Endothelial cell (in vitro differentiated cells): Measurements from ENCODE around the gene SCAPER. TPM values are rescaled to one million over a fixed set of nuclear protein-coding genes. Genes with fewer than 3 reads are reported as not detected.

Experiments
- DNase-seq: peaks from one replicate; pipeline ENCODE4 v3.0.0; 2021; ENCODE audit warnings: low spot score
- H3K27ac Mint-ChIP-seq: one replicate; pipeline ENCODE4 v1.8.0; 2021; ENCODE audit warnings: mixed read lengths, inconsistent platforms; ENCODE audit not compliant: unreplicated experiment
- H3K27me3 Mint-ChIP-seq: one replicate; pipeline ENCODE4 v1.8.0; 2021; ENCODE audit warnings: mild to moderate bottlenecking, moderate library complexity, mixed read lengths, inconsistent platforms; ENCODE audit not compliant: unreplicated experiment
- H3K36me3 Mint-ChIP-seq: one replicate; pipeline ENCODE4 v1.8.0; 2021; ENCODE audit warnings: mild to moderate bottlenecking, low read depth, mixed read lengths, inconsistent platforms; ENCODE audit not compliant: unreplicated experiment
- H3K4me1 Mint-ChIP-seq: one replicate; pipeline ENCODE4 v1.8.0; 2021; ENCODE audit warnings: mild to moderate bottlenecking, mixed read lengths, inconsistent platforms; ENCODE audit not compliant: unreplicated experiment
- H3K4me3 Mint-ChIP-seq: one replicate; pipeline ENCODE4 v1.8.0; 2021; ENCODE audit warnings: mild to moderate bottlenecking, mixed read lengths, inconsistent platforms; ENCODE audit not compliant: unreplicated experiment
- H3K9me3 Mint-ChIP-seq: one replicate; pipeline ENCODE4 v1.8.0; 2021; ENCODE audit warnings: mixed read lengths, inconsistent platforms; ENCODE audit not compliant: unreplicated experiment
- total RNA-seq: library from RNA; stranded (reverse); fragmentation: NEBNext Ultra II Directional; extraction: Animal tissue kit (Norgen Biotek cat#: 25700); gene quantifications from one replicate; pipeline ENCODE4 v1.2.1, GENCODE V29; 2021; ENCODE audit not compliant: unreplicated experiment
- TF ChIP-seq, protein P1 (sequence below): fragments of 200-600 bp; sonication (generic); IDR thresholded peaks from one replicate; pipeline ENCODE4 v1.5.0; 2021; ENCODE audit warnings: antibody characterized with exemption; ENCODE audit not compliant: unreplicated experiment

The SCAPER gene
- total RNA-seq, 1 donor from 2014 or later: 18.1 TPM

DNA sequence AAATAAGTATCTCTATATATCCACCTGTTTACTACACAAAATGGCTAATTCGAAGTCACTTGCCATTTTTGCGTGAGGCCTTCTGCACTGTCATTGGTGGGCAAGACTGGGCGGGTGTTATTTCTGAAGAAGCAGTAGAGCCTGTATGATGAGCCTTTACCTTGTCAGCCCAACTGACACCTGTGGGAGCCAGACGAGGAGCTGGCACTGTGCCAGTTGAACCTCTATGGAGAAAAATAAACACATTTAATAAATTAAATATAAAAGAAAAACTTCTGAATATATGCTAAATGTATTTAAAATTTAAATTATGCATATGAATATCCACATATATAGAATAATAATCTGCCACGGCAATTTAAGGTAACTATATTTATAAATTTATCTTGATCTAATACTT lies 109.9 kb downstream of the SCAPER start:
- TF ChIP-seq, protein P1, sequence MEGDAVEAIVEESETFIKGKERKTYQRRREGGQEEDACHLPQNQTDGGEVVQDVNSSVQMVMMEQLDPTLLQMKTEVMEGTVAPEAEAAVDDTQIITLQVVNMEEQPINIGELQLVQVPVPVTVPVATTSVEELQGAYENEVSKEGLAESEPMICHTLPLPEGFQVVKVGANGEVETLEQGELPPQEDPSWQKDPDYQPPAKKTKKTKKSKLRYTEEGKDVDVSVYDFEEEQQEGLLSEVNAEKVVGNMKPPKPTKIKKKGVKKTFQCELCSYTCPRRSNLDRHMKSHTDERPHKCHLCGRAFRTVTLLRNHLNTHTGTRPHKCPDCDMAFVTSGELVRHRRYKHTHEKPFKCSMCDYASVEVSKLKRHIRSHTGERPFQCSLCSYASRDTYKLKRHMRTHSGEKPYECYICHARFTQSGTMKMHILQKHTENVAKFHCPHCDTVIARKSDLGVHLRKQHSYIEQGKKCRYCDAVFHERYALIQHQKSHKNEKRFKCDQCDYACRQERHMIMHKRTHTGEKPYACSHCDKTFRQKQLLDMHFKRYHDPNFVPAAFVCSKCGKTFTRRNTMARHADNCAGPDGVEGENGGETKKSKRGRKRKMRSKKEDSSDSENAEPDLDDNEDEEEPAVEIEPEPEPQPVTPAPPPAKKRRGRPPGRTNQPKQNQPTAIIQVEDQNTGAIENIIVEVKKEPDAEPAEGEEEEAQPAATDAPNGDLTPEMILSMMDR: no peak
- Mint-ChIP-seq H3K4me3 (no peak overlapping the region), H3K36me3 (peaks cover 9% of the 10 kb centered on the region), H3K27me3 (no peaks in the 10 kb centered on the region), H3K27ac (no peak overlapping the region), H3K4me1 (no peaks in the 10 kb centered on the region), H3K9me3 (no peaks in the 10 kb centered on the region)
- DNase-seq: no peak

- DNase-seq: no peak
- no peak overlapping the region for H3K27ac Mint-ChIP-seq
These were observed 112.0 kb downstream of the SCAPER start for GRCh38 chr15:76793162-76793561.

GRCh38 chr15:76791511-76791910 lies 113.6 kb downstream of the SCAPER start:
- Mint-ChIP-seq H3K27ac (no peak overlapping the region), H3K4me1 (no peaks in the 10 kb centered on the region), H3K27me3 (no peaks in the 10 kb centered on the region), H3K36me3 (peaks cover 9% of the 10 kb centered on the region), H3K4me3 (peak overlapping the region; percentile 47), H3K9me3 (no peaks in the 10 kb centered on the region)
- TF ChIP-seq, protein P1: no peak
- DNase-seq: no peak

More at GRCh38 chr15:76793162-76793561, 112.0 kb downstream of the SCAPER start:
- H3K4me3 Mint-ChIP-seq: no peak overlapping the region
- TF ChIP-seq, protein P1: no peak
- no peaks in the 10 kb centered on the region for H3K4me1 Mint-ChIP-seq
- H3K36me3 Mint-ChIP-seq: peaks cover 9% of the 10 kb centered on the region
- H3K27me3 Mint-ChIP-seq: no peaks in the 10 kb centered on the region
- no peaks in the 10 kb centered on the region for H3K9me3 Mint-ChIP-seq

DNA sequence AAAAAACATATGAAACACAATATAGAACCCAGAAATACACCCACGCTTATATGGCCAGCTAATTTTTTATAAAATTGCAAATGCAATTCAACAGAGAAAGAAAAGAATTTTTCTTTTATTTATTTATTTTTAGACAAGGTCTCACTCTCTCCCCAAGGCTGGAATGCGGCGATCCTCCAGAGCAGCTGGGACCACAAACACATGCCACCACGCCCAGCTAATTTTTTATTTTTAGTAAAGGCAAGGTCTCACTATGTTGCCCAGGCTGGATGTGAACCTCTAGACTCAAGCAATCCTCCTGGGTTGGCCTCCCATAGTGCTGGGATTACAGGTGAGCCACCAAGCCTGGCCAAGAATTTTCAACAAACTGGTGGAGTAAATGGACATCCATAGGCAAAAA lies 117.9 kb downstream of the SCAPER start:
- H3K36me3 Mint-ChIP-seq: peaks cover 13% of the 10 kb centered on the region
- H3K4me1 Mint-ChIP-seq: no peaks in the 10 kb centered on the region
- TF ChIP-seq, protein P1: no peak
- H3K27ac Mint-ChIP-seq: no peak overlapping the region
- no peak overlapping the region for H3K4me3 Mint-ChIP-seq
- peaks cover 1% of the 10 kb centered on the region for H3K27me3 Mint-ChIP-seq
- H3K9me3 Mint-ChIP-seq: no peaks in the 10 kb centered on the region
- no peak for DNase-seq

DNA sequence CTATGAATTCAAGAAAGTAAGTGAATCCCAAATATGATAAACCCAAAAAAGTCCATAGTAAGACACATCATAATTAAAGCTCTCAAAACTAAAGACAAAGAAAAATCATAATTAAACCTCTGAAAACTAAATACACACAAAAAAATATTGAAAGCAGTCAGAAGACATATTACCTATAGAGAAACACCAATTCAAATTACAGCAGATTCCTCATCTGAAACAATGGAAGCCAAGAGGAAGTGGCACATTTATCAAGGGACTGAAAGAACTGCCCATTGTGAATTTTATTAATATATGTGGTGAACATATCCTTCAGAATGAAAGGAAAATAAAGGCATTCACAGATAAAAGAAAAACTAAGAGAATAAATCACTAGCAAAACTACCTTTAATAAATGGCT lies 128.2 kb downstream of the SCAPER start:
- no peak for DNase-seq
- no peaks in the 10 kb centered on the region for H3K27me3 Mint-ChIP-seq
- H3K4me3 Mint-ChIP-seq: no peak overlapping the region
- TF ChIP-seq, protein P1: no peak
- peaks cover 12% of the 10 kb centered on the region for H3K36me3 Mint-ChIP-seq
- H3K27ac Mint-ChIP-seq: no peak overlapping the region
- H3K4me1 Mint-ChIP-seq: no peaks in the 10 kb centered on the region
- H3K9me3 Mint-ChIP-seq: peaks cover 5% of the 10 kb centered on the region
